Astrocyte (in vitro differentiated cells and primary cell): Measurements from ENCODE around the gene KRTAP5-5. TPM values are rescaled to one million over a fixed set of nuclear protein-coding genes. Genes with fewer than 3 reads are reported as not detected.
"Not testable (repeated sequence)": the region's sequence is repeated elsewhere in the genome, so short reads cannot be mapped to it uniquely, and the experiment has no call there.

Experiments
- DNase-seq: peaks from one replicate; pipeline ENCODE4 v3.0.0-alpha.2; 2010; ENCODE audit warnings: low read depth
- FAIRE-seq: peaks from 2 replicates; lab custom pipeline; 2011; peaks lifted over from hg19 to GRCh38; lab: Jason Lieb, UNC
- H2AFZ ChIP-seq: 2 replicates; pipeline ENCODE4 v1.6.0; 2012; ENCODE audit warnings: low read depth, low read length, inconsistent platforms
- H3K27ac ChIP-seq: 2 replicates; pipeline ENCODE4 v1.5.1; 2011; ENCODE audit warnings: low read depth, low read length, inconsistent platforms
- H3K27me3 ChIP-seq: 2 replicates; pipeline ENCODE4 v1.6.0; 2011; ENCODE audit warnings: low read length, inconsistent platforms; ENCODE audit not compliant: insufficient read depth
- H3K36me3 ChIP-seq: 2 replicates; pipeline ENCODE4 v1.5.1; 2011; ENCODE audit warnings: low read length, inconsistent platforms; ENCODE audit not compliant: insufficient read depth
- H3K4me1 ChIP-seq: 2 replicates; pipeline ENCODE4 v1.5.1; 2011; ENCODE audit warnings: low read length, inconsistent platforms; ENCODE audit not compliant: insufficient read depth
- H3K4me2 ChIP-seq: 2 replicates; pipeline ENCODE4 v1.6.0; 2012; ENCODE audit warnings: low read length, inconsistent platforms
- H3K4me3 ChIP-seq: 2 replicates; pipeline ENCODE4 v1.5.1; 2011; ENCODE audit warnings: low read depth, mild to moderate bottlenecking, low read length, inconsistent platforms; ENCODE audit not compliant: insufficient read depth
- H3K79me2 ChIP-seq: 2 replicates; pipeline ENCODE4 v1.6.0; 2012; ENCODE audit warnings: mild to moderate bottlenecking, low read length, inconsistent platforms; ENCODE audit not compliant: insufficient read depth
- H3K9ac ChIP-seq: 2 replicates; pipeline ENCODE4 v1.6.0; 2012; ENCODE audit warnings: mild to moderate bottlenecking, low read length, inconsistent platforms
- H3K9me3 ChIP-seq: 2 replicates; pipeline ENCODE4 v1.5.1; 2012; ENCODE audit warnings: low read depth, mild to moderate bottlenecking, low read length, inconsistent platforms; ENCODE audit not compliant: insufficient read depth
- H4K20me1 ChIP-seq: 2 replicates; pipeline ENCODE4 v1.6.0; 2012; ENCODE audit warnings: low read length, inconsistent platforms; ENCODE audit not compliant: insufficient read depth
- H3K27ac Mint-ChIP-seq: one replicate; pipeline ENCODE4 v1.8.0; 2021; ENCODE audit warnings: mild to moderate bottlenecking, mixed read lengths; ENCODE audit not compliant: unreplicated experiment
- H3K27me3 Mint-ChIP-seq: one replicate; pipeline ENCODE4 v1.8.0; 2021; ENCODE audit warnings: low read depth, mixed read lengths; ENCODE audit not compliant: unreplicated experiment
- H3K36me3 Mint-ChIP-seq: one replicate; pipeline ENCODE4 v1.8.0; 2021; ENCODE audit warnings: low read depth, mixed read lengths; ENCODE audit not compliant: unreplicated experiment
- H3K4me1 Mint-ChIP-seq: one replicate; pipeline ENCODE4 v1.8.0; 2021; ENCODE audit warnings: low read depth, mixed read lengths; ENCODE audit not compliant: unreplicated experiment
- H3K4me3 Mint-ChIP-seq: one replicate; pipeline ENCODE4 v1.8.0; 2021; ENCODE audit warnings: mild to moderate bottlenecking, moderate library complexity, mixed read lengths; ENCODE audit not compliant: unreplicated experiment
- H3K9me3 Mint-ChIP-seq: one replicate; pipeline ENCODE4 v1.8.0; 2021; ENCODE audit warnings: mild to moderate bottlenecking, mixed read lengths; ENCODE audit not compliant: unreplicated experiment
- CTCF ChIP-seq: IDR thresholded peaks from 2 replicates; pipeline ENCODE4 v1.5.1; 2011; ENCODE audit warnings: low read depth, mild to moderate bottlenecking, inconsistent platforms, low read length, moderate library complexity; ENCODE audit not compliant: insufficient read depth
- EZH2 ChIP-seq: IDR thresholded peaks from 2 replicates; pipeline ENCODE4 v1.6.1; 2012; ENCODE audit warnings: mild to moderate bottlenecking, low read length, inconsistent platforms; ENCODE audit not compliant: insufficient read depth
- total RNA-seq: library from RNA; stranded (reverse); gene quantifications from 2 replicates; pipeline ENCODE4 v1.2.1, GENCODE V29; 2021

KRTAP5-5 gene
- total RNA-seq, 1 donor from 2014 or later, result not detected

- no peak overlapping the region for H2AFZ ChIP-seq
- H3K27me3 ChIP-seq, result peaks cover 25% of the 10 kb centered on the region
- no peak for TF ChIP-seq CTCF
- TF ChIP-seq EZH2, result no peak
- H3K27ac ChIP-seq, result no peak overlapping the region
- H3K79me2 ChIP-seq, result no peaks in the 10 kb centered on the region
- peaks cover 3% of the 10 kb centered on the region for H3K9me3 ChIP-seq
- no peaks in the 10 kb centered on the region for H3K36me3 ChIP-seq
- no peak overlapping the region for H3K4me2 ChIP-seq
- H3K36me3 Mint-ChIP-seq, result no peaks in the 10 kb centered on the region
- no peak overlapping the region for H3K27ac Mint-ChIP-seq
- H3K4me1 ChIP-seq, result no peaks in the 10 kb centered on the region
- no peak overlapping the region for H3K9ac ChIP-seq
- no peaks in the 10 kb centered on the region for H3K4me1 Mint-ChIP-seq
- DNase-seq (no peak), FAIRE-seq (no peak)
- H3K4me3 Mint-ChIP-seq, result no peak overlapping the region
- H3K9me3 Mint-ChIP-seq, result no peaks in the 10 kb centered on the region
- no peaks in the 10 kb centered on the region for H4K20me1 ChIP-seq
- peaks cover 59% of the 10 kb centered on the region for H3K27me3 Mint-ChIP-seq
- H3K4me3 ChIP-seq, result no peak overlapping the region
Measured at GRCh38 chr11:1668911-1669473, 39.4 kb downstream of the KRTAP5-5 start.

GRCh38 chr11:1669546-1670218 lies 40.1 kb downstream of the KRTAP5-5 start:
- H3K36me3 Mint-ChIP-seq, result no peaks in the 10 kb centered on the region
- peaks cover 32% of the 10 kb centered on the region for H3K27me3 ChIP-seq
- H3K27me3 Mint-ChIP-seq, result peaks cover 65% of the 10 kb centered on the region

GRCh38 chr11:1670457-1670856 lies 40.9 kb downstream of the KRTAP5-5 start:
- H3K79me2 ChIP-seq, H3K9me3 ChIP-seq, H3K9me3 Mint-ChIP-seq, H3K4me3 ChIP-seq, H3K4me3 Mint-ChIP-seq, H2AFZ ChIP-seq, H3K4me1 Mint-ChIP-seq, H3K27ac Mint-ChIP-seq, FAIRE-seq, H3K4me1 ChIP-seq, H3K4me2 ChIP-seq, DNase-seq, H4K20me1 ChIP-seq, H3K9ac ChIP-seq, H3K27ac ChIP-seq, H3K36me3 Mint-ChIP-seq, H3K36me3 ChIP-seq: not testable (repeated sequence)
- peaks cover 68% of the 10 kb centered on the region for H3K27me3 Mint-ChIP-seq
- peaks cover 40% of the 10 kb centered on the region for H3K27me3 ChIP-seq

More at GRCh38 chr11:1669546-1670218, 40.1 kb downstream of the KRTAP5-5 start:
- no peaks in the 10 kb centered on the region for H3K79me2 ChIP-seq
- no peak overlapping the region for H2AFZ ChIP-seq
- FAIRE-seq, result no peak
- no peak overlapping the region for H3K4me3 Mint-ChIP-seq
- no peak overlapping the region for H3K4me3 ChIP-seq
- no peak overlapping the region for H3K27ac ChIP-seq
- no peak overlapping the region for H3K27ac Mint-ChIP-seq
- H3K9me3 ChIP-seq, result peaks cover 3% of the 10 kb centered on the region
- H3K9me3 Mint-ChIP-seq, result no peaks in the 10 kb centered on the region
- no peaks in the 10 kb centered on the region for H3K36me3 ChIP-seq
- H3K4me1 Mint-ChIP-seq, result no peaks in the 10 kb centered on the region
- DNase-seq, result no peak
- no peak for TF ChIP-seq CTCF
- no peak for TF ChIP-seq EZH2
- H3K4me2 ChIP-seq, result no peak overlapping the region
- H3K4me1 ChIP-seq, result no peaks in the 10 kb centered on the region
- no peaks in the 10 kb centered on the region for H4K20me1 ChIP-seq
- no peak overlapping the region for H3K9ac ChIP-seq
